Astrocyte of the spinal cord (primary cell): ENCODE measurements around the gene INSIG1.

Experiments
- DNase-seq: peaks from one replicate; pipeline ENCODE4 v3.0.0; 2011; ENCODE audit warnings: low read depth, low spot score
- H3K4me3 ChIP-seq: 2 replicates; pipeline ENCODE4 v1.5.1; 2011; ENCODE audit warnings: low read depth, mild to moderate bottlenecking, low read length, moderate library complexity
- in situ Hi-C: cut with HindIII; loops from 2 replicates; pipeline ENCODE4 v1.10.0; 2017; ENCODE audit warnings: low sequenced_read_pairs
- TF ChIP-seq, protein P1 (sequence below): IDR thresholded peaks from 2 replicates; pipeline ENCODE4 v1.5.1; 2012; ENCODE audit warnings: low read depth, mild to moderate bottlenecking, low read length, inconsistent platforms

Gene INSIG1

DNA sequence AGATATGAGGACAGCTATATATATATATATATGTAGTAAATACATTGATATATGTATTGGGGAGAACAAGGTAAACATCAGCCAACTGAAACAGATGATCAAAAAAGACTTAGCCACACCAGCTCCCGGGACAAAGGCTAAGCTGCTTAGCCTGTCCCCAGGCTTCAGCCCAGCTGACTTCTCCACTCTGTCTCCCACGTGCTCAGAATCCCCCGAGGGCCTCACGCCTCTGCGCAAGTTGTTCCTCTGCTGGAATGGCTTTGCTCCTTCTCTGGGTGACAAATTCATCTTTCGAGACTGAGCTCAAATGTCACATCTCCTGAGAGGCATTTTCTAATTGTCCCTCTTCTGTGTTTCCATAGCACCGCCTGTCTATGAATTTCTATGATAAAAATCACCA lies 8.6 kb upstream of the INSIG1 start:
- no peak overlapping the region for H3K4me3 ChIP-seq
- DNase-seq: no peak
- in situ Hi-C loops: no loop called here
- TF ChIP-seq, protein P1, sequence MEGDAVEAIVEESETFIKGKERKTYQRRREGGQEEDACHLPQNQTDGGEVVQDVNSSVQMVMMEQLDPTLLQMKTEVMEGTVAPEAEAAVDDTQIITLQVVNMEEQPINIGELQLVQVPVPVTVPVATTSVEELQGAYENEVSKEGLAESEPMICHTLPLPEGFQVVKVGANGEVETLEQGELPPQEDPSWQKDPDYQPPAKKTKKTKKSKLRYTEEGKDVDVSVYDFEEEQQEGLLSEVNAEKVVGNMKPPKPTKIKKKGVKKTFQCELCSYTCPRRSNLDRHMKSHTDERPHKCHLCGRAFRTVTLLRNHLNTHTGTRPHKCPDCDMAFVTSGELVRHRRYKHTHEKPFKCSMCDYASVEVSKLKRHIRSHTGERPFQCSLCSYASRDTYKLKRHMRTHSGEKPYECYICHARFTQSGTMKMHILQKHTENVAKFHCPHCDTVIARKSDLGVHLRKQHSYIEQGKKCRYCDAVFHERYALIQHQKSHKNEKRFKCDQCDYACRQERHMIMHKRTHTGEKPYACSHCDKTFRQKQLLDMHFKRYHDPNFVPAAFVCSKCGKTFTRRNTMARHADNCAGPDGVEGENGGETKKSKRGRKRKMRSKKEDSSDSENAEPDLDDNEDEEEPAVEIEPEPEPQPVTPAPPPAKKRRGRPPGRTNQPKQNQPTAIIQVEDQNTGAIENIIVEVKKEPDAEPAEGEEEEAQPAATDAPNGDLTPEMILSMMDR: no peak

GRCh38 chr7:155289949-155290501 lies 7.7 kb upstream of the INSIG1 start:
- no peak overlapping the region for H3K4me3 ChIP-seq
- DNase-seq: no peak
- TF ChIP-seq, protein P1: no peak
- in situ Hi-C loops: no loop called here

DNA sequence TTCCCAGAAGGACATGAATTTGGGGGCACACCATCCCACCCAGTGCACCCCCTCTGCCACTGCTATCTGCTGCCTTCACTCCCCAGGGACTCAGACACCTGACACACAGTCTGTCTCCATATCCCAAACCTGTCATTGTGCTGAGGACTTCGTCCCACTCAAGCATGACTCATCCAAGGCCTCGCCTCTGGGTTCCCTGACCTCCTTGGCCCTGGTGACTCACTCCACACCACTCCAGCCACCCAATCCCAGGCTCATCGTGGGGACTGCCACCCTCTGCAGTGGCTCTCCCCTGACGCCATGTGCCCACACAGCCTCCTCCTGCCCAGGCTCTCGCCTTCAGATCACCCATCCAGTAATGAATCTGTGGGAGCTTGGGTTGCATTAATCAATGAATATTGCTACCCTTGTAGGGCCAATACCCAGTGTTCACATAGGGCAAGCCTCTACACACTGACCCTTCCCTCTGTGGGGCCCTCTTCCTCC lies 6.6 kb upstream of the INSIG1 start:
- TF ChIP-seq, protein P1: no peak
- peak; percentile 38 for DNase-seq
- H3K4me3 ChIP-seq: no peak overlapping the region
- in situ Hi-C loops: no loop called here

- DNase-seq: no peak
- TF ChIP-seq, protein P1: no peak
- in situ Hi-C loops: no loop called here
- no peak overlapping the region for H3K4me3 ChIP-seq
These were observed 5.9 kb upstream of the INSIG1 start for GRCh38 chr7:155291729-155292128.

- TF ChIP-seq, protein P1: no peak
- H3K4me3 ChIP-seq: no peak overlapping the region
- DNase-seq: no peak
- in situ Hi-C loops: no loop called here
These were observed 4.9 kb upstream of the INSIG1 start for GRCh38 chr7:155292680-155293226.

GRCh38 chr7:155293721-155294510 lies 3.8 kb upstream of the INSIG1 start:
- in situ Hi-C loops: no loop called here
- DNase-seq: no peak
- no peak overlapping the region for H3K4me3 ChIP-seq
- TF ChIP-seq, protein P1: no peak
